SK-N-SH (cell line): ENCODE data around the gene GUCY1A2. TPM values are rescaled to one million over a fixed set of nuclear protein-coding genes. Genes with fewer than 3 reads are reported as not detected.

Experiments
- CTCF ChIA-PET: fragments of 300-600, 350-600 bp; formaldehyde crosslinking; extraction: SDS; loops from one replicate; lab custom pipeline; 2021; lab: Yijun Ruan, JAX
- POLR2A ChIA-PET: fragments of 350-600 bp; sonication (Branson Sonifier 250); formaldehyde crosslinking; extraction: SDS; loops from one replicate; lab custom pipeline; 2020; ENCODE audit warnings: antibody characterized with exemption, inconsistent platforms; lab: Yijun Ruan, JAX
- DNase-seq: peaks from one replicate; pipeline ENCODE4 v3.0.0; 2012
- H2AFZ ChIP-seq: fragments of 200-600 bp; sonication (generic); 2 replicates; pipeline ENCODE4 v1.8.1; 2016; ENCODE audit warnings: antibody characterized with exemption, mild to moderate bottlenecking, low read depth
- H3F3A ChIP-seq: fragments of 200-600 bp; sonication (generic); replicated peaks from 2 replicates; pipeline ENCODE3; 2016; ENCODE audit warnings: antibody characterized with exemption, mild to moderate bottlenecking; ENCODE audit not compliant: insufficient read depth
- H3K27ac ChIP-seq, 2 experiments: fragments of 200-500 bp in 1 of 2; fragments of 200-600 bp in 1 of 2; sonication (Bioruptor generic) in 1 of 2; sonication (generic), shearing (Covaris generic) in 1 of 2; 2 replicates each; pipeline versions ENCODE4 v1.5.1 to v1.6.1; 2014 to 2016; ENCODE audit warnings: low read depth in 2 of 2, inconsistent platforms in 1 of 2, low read length in 1 of 2, mild to moderate bottlenecking in 1 of 2, mixed read lengths in 1 of 2
- H3K27me3 ChIP-seq: fragments of 200-600 bp; sonication (generic), shearing (Covaris generic); 2 replicates; pipeline ENCODE4 v1.6.1; 2016; ENCODE audit warnings: mixed run types; ENCODE audit not compliant: insufficient read depth
- H3K36me3 ChIP-seq, 2 experiments: fragments of 200-500 bp in 1 of 2; fragments of 200-600 bp in 1 of 2; sonication (Bioruptor generic) in 1 of 2; sonication (generic) in 1 of 2; replicated peaks in 1 of 2; 2 replicates each; pipeline versions ENCODE3 to v1.5.1; 2014 to 2016; ENCODE audit warnings: low read length in 1 of 2, mild to moderate bottlenecking in 1 of 2; ENCODE audit not compliant: insufficient read depth in 2 of 2, control insufficient read depth in 1 of 2
- H3K4me1 ChIP-seq, 2 experiments: fragments of 200-500 bp in 1 of 2; fragments of 200-600 bp in 1 of 2; sonication (Bioruptor generic) in 1 of 2; sonication (generic), shearing (Covaris generic) in 1 of 2; 2 replicates each; pipeline versions ENCODE4 v1.5.1 to v1.6.1; 2014 to 2016; ENCODE audit warnings: low read depth in 1 of 2, low read length in 1 of 2, mixed run types in 1 of 2; ENCODE audit not compliant: insufficient read depth in 2 of 2, control insufficient read depth in 1 of 2
- H3K4me2 ChIP-seq: fragments of 200-600 bp; sonication (generic), shearing (Covaris generic); 2 replicates; pipeline ENCODE4 v1.6.1; 2017; ENCODE audit warnings: mixed run types
- H3K4me3 ChIP-seq, 2 experiments: fragments of 200-500 bp in 1 of 2; fragments of 200-600 bp in 1 of 2; sonication (Bioruptor generic) in 1 of 2; sonication (generic), shearing (Covaris generic) in 1 of 2; 2 replicates each; pipeline versions ENCODE4 v1.5.1 to v1.8.1; 2014 to 2016; ENCODE audit warnings: low read depth in 2 of 2, inconsistent platforms in 1 of 2, low read length in 1 of 2, mild to moderate bottlenecking in 1 of 2, mixed read lengths in 1 of 2, moderate library complexity in 1 of 2
- H3K79me2 ChIP-seq: fragments of 200-600 bp; sonication (generic); 2 replicates; pipeline ENCODE4 v1.8.1; 2017; ENCODE audit warnings: mild to moderate bottlenecking; ENCODE audit not compliant: insufficient read depth
- H3K9ac ChIP-seq: fragments of 200-600 bp; sonication (generic); 2 replicates; pipeline ENCODE4 v1.6.1; 2017; ENCODE audit warnings: mixed run types
- H3K9me2 ChIP-seq: fragments of 200-600 bp; sonication (generic); 2 replicates; pipeline ENCODE4 v1.6.1; 2017; ENCODE audit warnings: mixed run types
- H3K9me3 ChIP-seq: fragments of 200-600 bp; sonication (generic); 2 replicates; pipeline ENCODE4 v1.6.1; 2017; ENCODE audit warnings: mixed run types, mild to moderate bottlenecking, moderate library complexity
- H4K20me1 ChIP-seq: fragments of 200-600 bp; sonication (generic); 2 replicates; pipeline ENCODE4 v1.6.1; 2017; ENCODE audit warnings: mild to moderate bottlenecking, mixed run types; ENCODE audit not compliant: insufficient read depth
- FOXM1 ChIP-seq: IDR thresholded peaks from 2 replicates; pipeline ENCODE4 v1.4.0; 2012; ENCODE audit warnings: low read depth, mild to moderate bottlenecking
- NFIC ChIP-seq: IDR thresholded peaks from 2 replicates; pipeline ENCODE4 v1.4.0; 2012; ENCODE audit warnings: borderline replicate concordance
- NRF1 ChIP-seq: IDR thresholded peaks from 2 replicates; pipeline ENCODE4 v1.6.1; 2012; ENCODE audit warnings: low read depth, mild to moderate bottlenecking, low read length
- RXRA ChIP-seq: IDR thresholded peaks from 2 replicates; pipeline ENCODE4 v1.4.0; 2012; ENCODE audit warnings: low read depth, mild to moderate bottlenecking, borderline replicate concordance
- SIN3A ChIP-seq: IDR thresholded peaks from 2 replicates; pipeline ENCODE4 v1.6.1; 2012; ENCODE audit warnings: low read depth, mild to moderate bottlenecking, low read length, moderate library complexity, borderline replicate concordance
- SMC3 ChIP-seq: IDR thresholded peaks from 2 replicates; pipeline ENCODE4 v1.6.1; 2012; ENCODE audit warnings: low read depth, low read length, improper control_type of control experiment
- TAF1 ChIP-seq: IDR thresholded peaks from 2 replicates; pipeline ENCODE4 v1.6.1; 2012; ENCODE audit warnings: low read depth, mild to moderate bottlenecking, low read length, moderate library complexity, borderline replicate concordance
- TCF12 ChIP-seq: IDR thresholded peaks from 2 replicates; pipeline ENCODE4 v1.4.0; 2012
- WGBS: methylation state at CpG from one replicate; pipeline ENCODE4 v1.1.6; 2017; ENCODE audit warnings: low lambda C conversion rate; 5-methylcytosine and 5-hydroxymethylcytosine counted together
- polyA plus RNA-seq, 3 experiments: library from polyadenylated mRNA; depleted of rRNA; stranded (reverse); fragments of >200 nt; gene quantifications; 2 replicates each; pipeline ENCODE4 v1.2.3, GENCODE V29; 2012
- TF ChIP-seq, protein P1 (sequence below): IDR thresholded peaks from 2 replicates; pipeline ENCODE4 v1.6.1; 2012; ENCODE audit warnings: mild to moderate bottlenecking, low read depth, low read length, moderate library complexity
- TF ChIP-seq, protein P2 (sequence below): fragments of 150-350 bp; IDR thresholded peaks from 2 replicates; pipeline ENCODE4 v1.6.1; 2016; ENCODE audit warnings: mild to moderate bottlenecking, low read depth, low read length

GUCY1A2 gene
- polyA plus RNA-seq, 1 of the 3 experiments (the other 2 are of a cell fraction) = 0.26 TPM

DNA sequence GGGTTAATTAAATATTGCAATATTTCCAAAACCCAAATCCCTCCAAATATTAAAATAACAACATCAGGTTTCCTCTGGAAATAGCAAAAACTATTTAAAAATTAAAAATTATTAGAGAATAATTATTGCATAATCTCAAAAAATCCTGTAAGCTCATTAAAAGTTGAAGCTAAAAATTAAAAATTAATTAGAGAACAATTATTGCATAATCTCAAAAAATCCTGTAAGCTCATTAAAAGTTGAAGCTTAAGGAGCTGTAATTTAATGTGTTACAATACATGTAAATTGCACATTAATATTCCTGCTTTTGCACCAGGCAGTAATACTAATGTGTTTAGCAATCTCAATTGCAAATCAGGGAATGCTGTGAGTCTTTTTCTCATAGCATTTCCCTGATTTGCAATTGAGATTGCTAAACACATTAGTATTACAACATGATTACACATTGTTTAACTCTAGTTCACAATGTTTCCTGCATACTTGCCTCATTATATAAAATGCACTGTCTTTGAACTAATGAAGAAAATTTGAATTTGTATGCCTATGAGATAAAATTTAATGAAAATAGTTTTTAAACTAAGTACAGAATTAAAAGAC is 247.7 kb downstream of the GUCY1A2 start:
- Histone ChIP-seq H3K36me3 (no peaks in the 10 kb centered on the region), H3K9ac (no peak overlapping the region), H3K9me3 (no peaks in the 10 kb centered on the region), H3K4me3 (no peak overlapping the region), H4K20me1 (no peaks in the 10 kb centered on the region), H3K9me2 (peaks cover 3% of the 10 kb centered on the region; the same call in 1 of the 2 replicates), H3K27me3 (no peaks in the 10 kb centered on the region), H2AFZ (no peak overlapping the region), H3F3A (no peaks in the 10 kb centered on the region), H3K79me2 (no peaks in the 10 kb centered on the region), H3K27ac (no peak overlapping the region), H3K4me2 (no peak overlapping the region), H3K4me1 (no peaks in the 10 kb centered on the region)
- no peak for DNase-seq
- no peak for TF ChIP-seq RXRA
- no peak for TF ChIP-seq NRF1
- no peak for TF ChIP-seq TCF12
- TF ChIP-seq SIN3A = no peak
- TF ChIP-seq, protein P1, sequence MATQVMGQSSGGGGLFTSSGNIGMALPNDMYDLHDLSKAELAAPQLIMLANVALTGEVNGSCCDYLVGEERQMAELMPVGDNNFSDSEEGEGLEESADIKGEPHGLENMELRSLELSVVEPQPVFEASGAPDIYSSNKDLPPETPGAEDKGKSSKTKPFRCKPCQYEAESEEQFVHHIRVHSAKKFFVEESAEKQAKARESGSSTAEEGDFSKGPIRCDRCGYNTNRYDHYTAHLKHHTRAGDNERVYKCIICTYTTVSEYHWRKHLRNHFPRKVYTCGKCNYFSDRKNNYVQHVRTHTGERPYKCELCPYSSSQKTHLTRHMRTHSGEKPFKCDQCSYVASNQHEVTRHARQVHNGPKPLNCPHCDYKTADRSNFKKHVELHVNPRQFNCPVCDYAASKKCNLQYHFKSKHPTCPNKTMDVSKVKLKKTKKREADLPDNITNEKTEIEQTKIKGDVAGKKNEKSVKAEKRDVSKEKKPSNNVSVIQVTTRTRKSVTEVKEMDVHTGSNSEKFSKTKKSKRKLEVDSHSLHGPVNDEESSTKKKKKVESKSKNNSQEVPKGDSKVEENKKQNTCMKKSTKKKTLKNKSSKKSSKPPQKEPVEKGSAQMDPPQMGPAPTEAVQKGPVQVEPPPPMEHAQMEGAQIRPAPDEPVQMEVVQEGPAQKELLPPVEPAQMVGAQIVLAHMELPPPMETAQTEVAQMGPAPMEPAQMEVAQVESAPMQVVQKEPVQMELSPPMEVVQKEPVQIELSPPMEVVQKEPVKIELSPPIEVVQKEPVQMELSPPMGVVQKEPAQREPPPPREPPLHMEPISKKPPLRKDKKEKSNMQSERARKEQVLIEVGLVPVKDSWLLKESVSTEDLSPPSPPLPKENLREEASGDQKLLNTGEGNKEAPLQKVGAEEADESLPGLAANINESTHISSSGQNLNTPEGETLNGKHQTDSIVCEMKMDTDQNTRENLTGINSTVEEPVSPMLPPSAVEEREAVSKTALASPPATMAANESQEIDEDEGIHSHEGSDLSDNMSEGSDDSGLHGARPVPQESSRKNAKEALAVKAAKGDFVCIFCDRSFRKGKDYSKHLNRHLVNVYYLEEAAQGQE = no peak
- POLR2A ChIA-PET = no interaction called here
- CTCF ChIA-PET = no interaction called here

DNA sequence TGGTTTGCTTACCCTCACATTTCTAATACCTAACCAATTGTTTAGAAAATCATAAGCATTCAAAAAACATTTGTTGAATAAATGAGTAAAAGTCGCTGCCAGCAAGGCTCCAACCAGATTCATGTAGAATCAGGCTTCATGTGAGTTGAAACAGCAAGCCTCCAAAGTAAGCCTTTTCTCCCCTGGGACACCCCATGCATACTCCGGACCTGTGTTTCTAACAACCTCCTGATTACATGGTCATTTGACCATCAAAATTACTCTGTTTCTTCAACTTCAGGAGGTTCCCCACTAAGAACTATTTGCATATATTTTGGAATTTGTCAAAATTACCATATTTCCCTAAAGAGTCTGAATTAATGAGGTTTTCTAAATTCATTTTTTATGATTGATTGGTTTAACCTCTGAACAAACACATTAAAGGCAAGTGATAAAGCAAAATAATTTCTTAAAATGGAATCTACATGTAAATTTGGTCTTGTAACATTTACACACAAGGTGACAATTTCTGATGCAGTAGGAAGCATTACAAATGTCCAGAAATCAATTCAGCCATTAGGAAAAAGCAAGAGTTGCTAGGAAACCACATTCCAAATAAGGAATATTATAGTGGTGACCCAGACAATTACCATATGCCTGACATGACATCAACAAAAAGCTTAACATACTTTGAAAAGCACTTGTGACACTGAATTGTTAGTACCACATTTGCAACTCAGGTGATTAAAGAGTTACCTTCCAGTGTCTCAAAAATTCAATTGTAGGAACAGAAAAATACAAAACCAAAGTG is 252.6 kb downstream of the GUCY1A2 start:
- POLR2A ChIA-PET = no interaction called here
- TF ChIP-seq TAF1 = no peak
- no peak for TF ChIP-seq SMC3
- no peak for TF ChIP-seq FOXM1
- TF ChIP-seq TCF12 = no peak
- TF ChIP-seq, protein P2, sequence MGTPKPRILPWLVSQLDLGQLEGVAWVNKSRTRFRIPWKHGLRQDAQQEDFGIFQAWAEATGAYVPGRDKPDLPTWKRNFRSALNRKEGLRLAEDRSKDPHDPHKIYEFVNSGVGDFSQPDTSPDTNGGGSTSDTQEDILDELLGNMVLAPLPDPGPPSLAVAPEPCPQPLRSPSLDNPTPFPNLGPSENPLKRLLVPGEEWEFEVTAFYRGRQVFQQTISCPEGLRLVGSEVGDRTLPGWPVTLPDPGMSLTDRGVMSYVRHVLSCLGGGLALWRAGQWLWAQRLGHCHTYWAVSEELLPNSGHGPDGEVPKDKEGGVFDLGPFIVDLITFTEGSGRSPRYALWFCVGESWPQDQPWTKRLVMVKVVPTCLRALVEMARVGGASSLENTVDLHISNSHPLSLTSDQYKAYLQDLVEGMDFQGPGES = no peak
- no peak for TF ChIP-seq NFIC
- Histone ChIP-seq H2AFZ (no peak overlapping the region), H4K20me1 (no peaks in the 10 kb centered on the region), H3K79me2 (no peaks in the 10 kb centered on the region), H3K9me3 (no peaks in the 10 kb centered on the region), H3K9me2 (no peaks in the 10 kb centered on the region; the same call in 1 of the 2 replicates), H3K36me3 (no peaks in the 10 kb centered on the region), H3K4me2 (no peak overlapping the region), H3F3A (no peaks in the 10 kb centered on the region), H3K4me1 (no peaks in the 10 kb centered on the region), H3K9ac (no peak overlapping the region), H3K4me3 (no peak overlapping the region), H3K27me3 (no peaks in the 10 kb centered on the region), H3K27ac (no peak overlapping the region)
- CTCF ChIA-PET = no interaction called here
- no peak for DNase-seq
- WGBS = 24% methylated on average over 2 of the region's 2 CpGs
